BJ (cell line): Measurements from ENCODE around the gene TNFRSF6B. TPM values are rescaled to one million over a fixed set of nuclear protein-coding genes. Genes with fewer than 3 reads are reported as not detected.

Source experiments
- CTCF ChIA-PET: fragments of 350-600 bp; formaldehyde crosslinking; extraction: SDS; loops from one replicate; lab custom pipeline; 2021; ENCODE audit warnings: antibody characterized with exemption, inconsistent platforms; lab: Yijun Ruan, JAX
- POLR2A ChIA-PET: fragments of 300-600 bp; sonication (Branson Sonifier 250); formaldehyde crosslinking; extraction: SDS; loops from one replicate; lab custom pipeline; 2021; ENCODE audit warnings: antibody characterized with exemption; lab: Charles Lee
- DNase-seq: peaks from one replicate; pipeline ENCODE4 v3.0.0-alpha.2; 2011; ENCODE audit warnings: low read depth
- H3K27me3 ChIP-seq: 2 replicates; pipeline ENCODE4 v1.6.0; 2011; ENCODE audit warnings: low read length; ENCODE audit not compliant: control insufficient read depth, insufficient read depth
- H3K36me3 ChIP-seq: 2 replicates; pipeline ENCODE4 v1.5.1; 2011; ENCODE audit warnings: low read length; ENCODE audit not compliant: control insufficient read depth, insufficient read depth
- H3K4me3 ChIP-seq: 2 replicates; pipeline ENCODE4 v1.5.1; 2011; ENCODE audit warnings: low read depth, mild to moderate bottlenecking, control low read depth, low read length
- polyA plus RNA-seq: library from polyadenylated mRNA; depleted of rRNA; stranded (reverse); fragments of >200 nt; gene quantifications from 2 replicates; pipeline ENCODE4 v1.2.3, GENCODE V29; 2011
- TF ChIP-seq, protein P1 (sequence below): IDR thresholded peaks from 2 replicates; pipeline ENCODE4 v1.5.1; 2011; ENCODE audit warnings: low read depth, mild to moderate bottlenecking, control low read depth, inconsistent platforms, low read length, moderate library complexity; ENCODE audit not compliant: insufficient read depth

TNFRSF6B gene
- polyA plus RNA-seq, 1 experiment: 3.2 TPM

DNA sequence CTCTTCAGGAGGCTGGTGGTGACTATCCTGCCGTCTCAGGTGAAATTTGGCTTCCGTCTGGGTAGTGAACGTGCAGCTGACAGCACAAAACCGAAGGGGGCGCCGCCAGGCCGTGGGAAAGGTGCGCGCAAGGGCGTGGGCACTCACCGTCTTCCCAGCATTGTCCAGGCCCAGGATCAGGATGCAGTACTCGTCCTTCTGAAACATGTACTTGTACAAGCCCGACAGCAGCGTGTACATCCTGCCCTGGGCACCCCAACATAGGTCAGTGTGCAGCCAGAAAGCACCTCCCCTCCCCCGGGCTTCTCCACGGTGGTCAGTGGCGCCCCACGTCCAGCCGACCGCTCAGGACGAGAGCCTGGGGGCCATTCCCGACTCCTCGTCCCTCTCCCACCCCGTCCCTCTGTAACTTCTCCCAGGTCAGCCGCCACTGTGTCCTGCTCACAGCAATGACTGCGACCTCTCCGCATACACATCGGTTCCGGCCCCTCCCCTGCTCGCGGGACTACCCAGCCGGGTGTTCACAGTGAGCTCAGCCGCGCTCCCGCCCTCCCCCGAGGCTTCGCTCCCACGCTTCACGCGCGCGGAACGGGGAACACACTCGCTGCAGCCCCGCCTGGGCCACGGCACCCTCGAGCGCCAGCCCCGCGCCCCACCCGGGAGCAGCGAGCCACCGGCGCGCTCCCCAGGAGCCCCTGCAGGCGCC, 10.6 kb downstream of the TNFRSF6B start:
- ChIA-PET POLR2A (interaction anchor here (0.7 to 1.1 kb wide), 2 partner anchors 8 to 10 kb away, joined by 3 to 6 read pairs; no protein-coding TSS in a partner anchor), CTCF (interaction anchor here (0.9 to 1.2 kb wide), 2 partner anchors 8 to 10 kb away, joined by 3 to 4 read pairs; no protein-coding TSS in a partner anchor)
- TF ChIP-seq, protein P1, sequence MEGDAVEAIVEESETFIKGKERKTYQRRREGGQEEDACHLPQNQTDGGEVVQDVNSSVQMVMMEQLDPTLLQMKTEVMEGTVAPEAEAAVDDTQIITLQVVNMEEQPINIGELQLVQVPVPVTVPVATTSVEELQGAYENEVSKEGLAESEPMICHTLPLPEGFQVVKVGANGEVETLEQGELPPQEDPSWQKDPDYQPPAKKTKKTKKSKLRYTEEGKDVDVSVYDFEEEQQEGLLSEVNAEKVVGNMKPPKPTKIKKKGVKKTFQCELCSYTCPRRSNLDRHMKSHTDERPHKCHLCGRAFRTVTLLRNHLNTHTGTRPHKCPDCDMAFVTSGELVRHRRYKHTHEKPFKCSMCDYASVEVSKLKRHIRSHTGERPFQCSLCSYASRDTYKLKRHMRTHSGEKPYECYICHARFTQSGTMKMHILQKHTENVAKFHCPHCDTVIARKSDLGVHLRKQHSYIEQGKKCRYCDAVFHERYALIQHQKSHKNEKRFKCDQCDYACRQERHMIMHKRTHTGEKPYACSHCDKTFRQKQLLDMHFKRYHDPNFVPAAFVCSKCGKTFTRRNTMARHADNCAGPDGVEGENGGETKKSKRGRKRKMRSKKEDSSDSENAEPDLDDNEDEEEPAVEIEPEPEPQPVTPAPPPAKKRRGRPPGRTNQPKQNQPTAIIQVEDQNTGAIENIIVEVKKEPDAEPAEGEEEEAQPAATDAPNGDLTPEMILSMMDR: peak; percentile 28; the same call in 1 of the 2 replicates
- H3K27me3 ChIP-seq: no peaks in the 10 kb centered on the region
- DNase-seq: no peak
- peaks cover 27% of the 10 kb centered on the region for H3K36me3 ChIP-seq
- H3K4me3 ChIP-seq: peak overlapping the region; percentile 88

DNA sequence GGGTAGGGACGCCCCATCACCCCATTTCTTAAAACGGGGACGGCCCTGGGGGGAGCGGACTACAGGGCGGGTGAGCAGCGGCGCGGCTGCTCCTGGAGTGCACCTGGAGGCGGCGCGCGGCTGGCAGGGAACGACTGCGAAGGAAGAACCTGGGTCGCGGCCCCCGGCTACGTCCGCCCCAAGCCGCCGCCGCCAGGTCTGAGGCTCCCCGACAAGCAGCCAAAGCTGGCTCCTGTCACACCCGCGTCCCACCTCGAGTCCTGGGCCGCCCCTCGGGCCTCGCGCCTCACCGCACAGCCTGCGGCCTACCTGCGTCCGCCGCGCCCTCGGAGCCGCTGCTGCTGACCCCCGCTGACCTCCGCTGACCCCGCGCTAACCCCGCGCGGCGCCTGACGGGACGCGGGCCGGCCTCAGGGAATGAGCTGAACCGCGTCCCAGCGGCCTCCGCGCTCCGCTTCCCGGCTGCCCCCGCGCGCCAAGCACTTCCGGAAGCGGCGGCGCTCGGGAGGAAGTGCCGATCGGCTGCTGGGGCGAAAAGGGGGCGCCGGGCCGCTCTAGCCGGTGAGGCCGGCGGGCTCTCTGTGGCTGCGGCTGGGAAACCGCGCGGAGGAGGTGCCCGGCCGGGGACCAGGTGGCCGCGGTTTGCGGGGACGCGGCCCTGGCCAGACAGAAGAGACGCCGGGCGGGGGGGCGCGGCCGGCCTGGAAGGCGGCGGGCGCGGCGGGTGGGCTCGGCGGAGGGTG, 11.3 kb downstream of the TNFRSF6B start, which contains the start of the genes ARFRP1 and ZGPAT:
Gene ARFRP1, minus strand, starts transcription at position 419 of the 743 bp plus-strand sequence. CDS start 885 bp downstream, outside the sequence.
Gene ZGPAT, plus strand, starts transcription at position 482 of the 743 bp plus-strand sequence. CDS start 542 bp downstream, outside the sequence.
- H3K4me3 ChIP-seq: peak within 1 kb of the TSS; percentile 88
- H3K27me3 ChIP-seq: no peaks in the 10 kb centered on the region
- H3K36me3 ChIP-seq: peaks cover 28% of the 10 kb centered on the region
- TF ChIP-seq, protein P1: no peak
- ChIA-PET CTCF (interaction anchor here (0.9 to 1.5 kb wide), 4 partner anchors 9 to 78 kb away, joined by 3 to 5 read pairs (median 4); no protein-coding TSS in a partner anchor), POLR2A (interaction anchor here (0.6 to 1.1 kb wide), 2 partner anchors 9 to 512 kb away, joined by 3 to 6 read pairs; no protein-coding TSS in a partner anchor)
- DNase-seq: no peak

DNA sequence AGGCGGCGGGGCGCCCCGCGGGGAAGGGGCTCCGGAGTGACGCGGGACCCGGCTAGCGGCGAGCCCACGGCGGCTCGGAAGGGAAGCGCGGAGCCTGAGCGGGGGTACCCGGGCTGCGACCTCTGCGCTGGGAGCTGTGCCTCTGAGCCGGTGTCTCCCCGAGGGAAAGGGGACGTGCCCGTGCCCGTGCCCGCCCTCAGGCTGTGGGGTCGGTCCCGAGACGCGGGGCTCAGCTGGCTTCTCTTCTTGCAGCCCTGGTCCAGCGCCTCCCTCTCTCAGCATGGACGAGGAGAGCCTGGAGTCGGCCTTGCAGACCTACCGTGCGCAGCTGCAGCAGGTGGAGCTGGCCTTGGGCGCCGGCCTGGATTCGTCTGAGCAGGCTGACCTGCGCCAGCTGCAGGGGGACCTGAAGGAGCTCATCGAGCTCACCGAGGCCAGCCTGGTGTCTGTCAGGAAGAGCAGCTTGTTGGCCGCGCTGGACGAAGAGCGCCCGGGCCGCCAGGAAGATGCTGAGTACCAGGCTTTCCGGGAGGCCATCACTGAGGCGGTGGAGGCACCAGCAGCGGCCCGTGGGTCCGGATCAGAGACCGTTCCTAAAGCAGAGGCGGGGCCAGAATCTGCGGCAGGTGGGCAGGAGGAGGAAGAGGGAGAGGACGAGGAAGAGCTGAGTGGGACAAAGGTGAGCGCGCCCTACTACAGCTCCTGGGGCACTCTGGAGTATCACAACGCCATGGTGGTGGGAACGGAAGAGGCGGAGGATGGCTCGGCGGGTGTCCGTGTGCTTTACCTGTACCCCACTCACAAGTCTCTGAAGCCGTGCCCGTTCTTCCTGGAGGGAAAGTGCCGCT, 12.1 kb downstream of the TNFRSF6B start:
- H3K36me3 ChIP-seq: peaks cover 27% of the 10 kb centered on the region
- CTCF ChIA-PET: interaction anchor here (0.9 to 1.5 kb wide), 3 partner anchors 9 to 77 kb away, joined by 4 to 5 read pairs (median 4); no protein-coding TSS in a partner anchor
- no peaks in the 10 kb centered on the region for H3K27me3 ChIP-seq
- TF ChIP-seq, protein P1: no peak
- DNase-seq: no peak
- peak overlapping the region; percentile 88 for H3K4me3 ChIP-seq
- POLR2A ChIA-PET: interaction anchor here (0.6 to 1.1 kb wide), 2 partner anchors 10 to 513 kb away, joined by 3 to 6 read pairs; no protein-coding TSS in a partner anchor

DNA sequence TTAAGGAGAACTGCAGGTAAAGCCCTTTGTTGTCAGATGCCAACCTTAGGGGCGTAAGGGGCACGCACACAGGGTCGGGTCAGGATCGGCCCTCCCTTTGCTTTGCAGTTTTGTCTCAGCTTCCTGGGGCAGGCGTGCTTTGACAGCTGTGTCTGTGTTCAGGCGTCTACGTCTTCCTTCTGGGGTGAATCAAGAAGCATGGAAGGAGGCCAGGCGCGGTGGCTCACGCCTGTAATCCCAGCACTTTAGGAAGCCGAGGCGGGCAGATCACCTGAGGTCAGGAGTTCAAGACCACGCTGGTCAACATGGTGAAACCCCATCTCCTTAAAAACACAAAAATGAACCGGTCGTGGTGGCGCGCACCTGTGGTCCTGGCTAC, 12.7 kb downstream of the TNFRSF6B start:
- ChIA-PET POLR2A (no interaction called here), CTCF (interaction anchor here (1.5 kb wide), 2 partner anchors 67 to 77 kb away, joined by 4 to 5 read pairs; no protein-coding TSS in a partner anchor)
- no peaks in the 10 kb centered on the region for H3K27me3 ChIP-seq
- TF ChIP-seq, protein P1: no peak
- peak overlapping the region; percentile 88 for H3K4me3 ChIP-seq
- no peak for DNase-seq
- H3K36me3 ChIP-seq: peaks cover 24% of the 10 kb centered on the region
